GM19023 (cell line): ENCODE results near the gene CTBP2.

Experiments used
- ATAC-seq: cut with Tn5 transposase; IDR thresholded peaks from one replicate; pipeline ENCODE4 v1.9.1; 2021; ENCODE audit warnings: mild to moderate bottlenecking, moderate library complexity; ENCODE audit not compliant: unreplicated experiment

CTBP2 gene

GRCh38 chr10:125027871-125028869 lies 132.2 kb downstream of the CTBP2 start:
- ATAC-seq, result no peak

- no peak for ATAC-seq
Measured at GRCh38 chr10:125026974-125027735, 133.2 kb downstream of the CTBP2 start.

- ATAC-seq, result no peak
Measured at GRCh38 chr10:125026036-125026931, 134.1 kb downstream of the CTBP2 start.

- ATAC-seq, result no peak
Measured at GRCh38 chr10:125025341-125025740, 135.0 kb downstream of the CTBP2 start.

GRCh38 chr10:125024497-125025234 lies 135.7 kb downstream of the CTBP2 start:
- no peak for ATAC-seq

- ATAC-seq, result no peak
Measured at GRCh38 chr10:125023862-125024496, 136.4 kb downstream of the CTBP2 start.

- no peak for ATAC-seq
Measured at GRCh38 chr10:125023255-125023654, 137.1 kb downstream of the CTBP2 start.

- ATAC-seq, result no peak
Measured at GRCh38 chr10:125022671-125023070, 137.7 kb downstream of the CTBP2 start.

GRCh38 chr10:125021686-125022344 lies 138.5 kb downstream of the CTBP2 start:
- ATAC-seq, result no peak

- no peak for ATAC-seq
Measured at GRCh38 chr10:125020871-125021270, 139.5 kb downstream of the CTBP2 start.

GRCh38 chr10:125020386-125020785 lies 140.0 kb downstream of the CTBP2 start:
- no peak for ATAC-seq

- no peak for ATAC-seq
Measured at GRCh38 chr10:125018576-125019143, 141.7 kb downstream of the CTBP2 start.

GRCh38 chr10:125017547-125018298 lies 142.6 kb downstream of the CTBP2 start:
- ATAC-seq, result no peak

- ATAC-seq, result no peak
Measured at GRCh38 chr10:125016611-125017202, 143.7 kb downstream of the CTBP2 start.

- ATAC-seq, result no peak
Measured at GRCh38 chr10:125016123-125016522, 144.2 kb downstream of the CTBP2 start.

- ATAC-seq, result no peak
Measured at GRCh38 chr10:125015356-125015944, 144.9 kb downstream of the CTBP2 start.

- no peak for ATAC-seq
Measured at GRCh38 chr10:125014836-125015355, 145.5 kb downstream of the CTBP2 start.
